ENCODE results near the gene STIMATE. TPM values are rescaled to one million over a fixed set of nuclear protein-coding genes. Genes with fewer than 3 reads are reported as not detected.
A peak's percentile ranks its signal among the peaks of the same experiment; 100 is the strongest.

The STIMATE gene
- total RNA-seq, 2 experiments from 2014 or later = 7.7 to 9.7 TPM

GRCh38 chr3:52822363-52822762 is 75.0 kb downstream of the STIMATE start:
- Mint-ChIP-seq H3K4me3 (no peak overlapping the region), H3K4me1 (ENCODE audit: low read depth) (no peaks in the 10 kb centered on the region), H3K9me3 (no peaks in the 10 kb centered on the region), H3K36me3 (ENCODE audit: low read depth) (no peaks in the 10 kb centered on the region), H3K27ac (no peak overlapping the region), H3K27me3 (ENCODE audit: low read depth) (no peaks in the 10 kb centered on the region)
- DNase-seq = no peak
- intact Hi-C loops (cut with micrococcal nuclease) = no loop called here
- CTCF ChIA-PET = interaction anchor here (0.6 to 2.4 kb wide), 5 partner anchors 9 to 290 kb away, joined by 4 to 12 read pairs (median 4); no protein-coding TSS in a partner anchor

GRCh38 chr3:52820736-52821135 is 76.6 kb downstream of the STIMATE start:
- CTCF ChIA-PET = interaction anchor here (0.5 to 2.4 kb wide), 14 partner anchors 10 to 1370 kb away, joined by 3 to 12 read pairs (median 4); partner anchors contain the start of gene MUSTN1
- H3K36me3 Mint-ChIP-seq (ENCODE audit: low read depth) = no peaks in the 10 kb centered on the region
- H3K4me1 Mint-ChIP-seq (ENCODE audit: low read depth) = no peaks in the 10 kb centered on the region
- H3K9me3 Mint-ChIP-seq = no peaks in the 10 kb centered on the region
- H3K27me3 Mint-ChIP-seq (ENCODE audit: low read depth) = no peaks in the 10 kb centered on the region
- no peak overlapping the region for H3K4me3 Mint-ChIP-seq
- DNase-seq = peak; percentile 50
- intact Hi-C loops (cut with micrococcal nuclease) = loop anchor here (1.0 kb wide), 1 partner anchor 78 kb away; no protein-coding TSS in a partner anchor
- H3K27ac Mint-ChIP-seq = no peak overlapping the region

GRCh38 chr3:52819936-52820335 is 77.4 kb downstream of the STIMATE start:
- intact Hi-C loops (cut with micrococcal nuclease) = loop anchor here (1.0 kb wide), 1 partner anchor 78 kb away; no protein-coding TSS in a partner anchor
- CTCF ChIA-PET = interaction anchor here (0.6 to 2.4 kb wide), 6 partner anchors 18 to 1369 kb away, joined by 3 to 12 read pairs (median 4); no protein-coding TSS in a partner anchor
- Mint-ChIP-seq H3K27ac (no peak overlapping the region), H3K4me1 (ENCODE audit: low read depth) (no peaks in the 10 kb centered on the region), H3K4me3 (no peak overlapping the region), H3K36me3 (ENCODE audit: low read depth) (no peaks in the 10 kb centered on the region), H3K9me3 (no peaks in the 10 kb centered on the region), H3K27me3 (ENCODE audit: low read depth) (no peaks in the 10 kb centered on the region)
- no peak for DNase-seq

GRCh38 chr3:52817860-52818259 is 79.5 kb downstream of the STIMATE start:
- Mint-ChIP-seq H3K4me3 (no peak overlapping the region), H3K36me3 (ENCODE audit: low read depth) (no peaks in the 10 kb centered on the region), H3K9me3 (no peaks in the 10 kb centered on the region), H3K27me3 (ENCODE audit: low read depth) (no peaks in the 10 kb centered on the region), H3K4me1 (ENCODE audit: low read depth) (no peaks in the 10 kb centered on the region), H3K27ac (no peak overlapping the region)
- DNase-seq = no peak
- CTCF ChIA-PET = no interaction called here
- intact Hi-C loops (cut with micrococcal nuclease) = no loop called here

GRCh38 chr3:52817221-52817620 is 80.1 kb downstream of the STIMATE start:
- Mint-ChIP-seq H3K9me3 (no peaks in the 10 kb centered on the region), H3K27ac (no peak overlapping the region), H3K4me1 (ENCODE audit: low read depth) (no peaks in the 10 kb centered on the region), H3K4me3 (no peak overlapping the region), H3K27me3 (ENCODE audit: low read depth) (no peaks in the 10 kb centered on the region), H3K36me3 (ENCODE audit: low read depth) (no peaks in the 10 kb centered on the region)
- intact Hi-C loops (cut with micrococcal nuclease) = no loop called here
- CTCF ChIA-PET = interaction anchor here (1.8 kb wide), 1 partner anchor 18 kb away, joined by 6 read pairs; no protein-coding TSS in a partner anchor
- no peak for DNase-seq

GRCh38 chr3:52816654-52817053 is 80.7 kb downstream of the STIMATE start:
- Mint-ChIP-seq H3K4me3 (no peak overlapping the region), H3K4me1 (ENCODE audit: low read depth) (no peaks in the 10 kb centered on the region), H3K36me3 (ENCODE audit: low read depth) (no peaks in the 10 kb centered on the region), H3K9me3 (no peaks in the 10 kb centered on the region), H3K27ac (no peak overlapping the region), H3K27me3 (ENCODE audit: low read depth) (no peaks in the 10 kb centered on the region)
- intact Hi-C loops (cut with micrococcal nuclease) = no loop called here
- CTCF ChIA-PET = interaction anchor here (1.2 to 1.8 kb wide), 2 partner anchors 8 to 18 kb away, joined by 3 to 6 read pairs; no protein-coding TSS in a partner anchor
- no peak for DNase-seq

GRCh38 chr3:52816199-52816598 is 81.1 kb downstream of the STIMATE start:
- no peak for DNase-seq
- Mint-ChIP-seq H3K4me1 (ENCODE audit: low read depth) (no peaks in the 10 kb centered on the region), H3K27ac (no peak overlapping the region), H3K4me3 (no peak overlapping the region), H3K36me3 (ENCODE audit: low read depth) (no peaks in the 10 kb centered on the region), H3K9me3 (no peaks in the 10 kb centered on the region), H3K27me3 (ENCODE audit: low read depth) (no peaks in the 10 kb centered on the region)
- CTCF ChIA-PET = interaction anchor here (0.6 to 1.8 kb wide), 4 partner anchors 8 to 371 kb away, joined by 3 to 6 read pairs (median 3); partner anchors contain the start of gene SEMA3G
- intact Hi-C loops (cut with micrococcal nuclease) = no loop called here

- CTCF ChIA-PET = interaction anchor here (1.0 to 1.1 kb wide), 2 partner anchors 8 to 93 kb away, joined by 4 read pairs; no protein-coding TSS in a partner anchor
- no peak overlapping the region for H3K4me3 Mint-ChIP-seq
- intact Hi-C loops (cut with micrococcal nuclease) = no loop called here
- no peak overlapping the region for H3K27ac Mint-ChIP-seq
- DNase-seq = no peak
- peaks cover 4% of the 10 kb centered on the region for H3K4me1 Mint-ChIP-seq (ENCODE audit: low read depth)
- H3K27me3 Mint-ChIP-seq (ENCODE audit: low read depth) = no peaks in the 10 kb centered on the region
- H3K9me3 Mint-ChIP-seq = no peaks in the 10 kb centered on the region
- H3K36me3 Mint-ChIP-seq (ENCODE audit: low read depth) = no peaks in the 10 kb centered on the region
Observed at GRCh38 chr3:52813810-52814209, 83.5 kb downstream of the STIMATE start.

- intact Hi-C loops (cut with micrococcal nuclease) = no loop called here
- H3K27me3 Mint-ChIP-seq (ENCODE audit: low read depth) = no peaks in the 10 kb centered on the region
- peaks cover 4% of the 10 kb centered on the region for H3K4me1 Mint-ChIP-seq (ENCODE audit: low read depth)
- no peaks in the 10 kb centered on the region for H3K36me3 Mint-ChIP-seq (ENCODE audit: low read depth)
- no peak for DNase-seq
- H3K4me3 Mint-ChIP-seq = no peak overlapping the region
- no peak overlapping the region for H3K27ac Mint-ChIP-seq
- CTCF ChIA-PET = interaction anchor here (1.3 to 1.8 kb wide), 2 partner anchors 10 to 13 kb away, joined by 4 to 6 read pairs; no protein-coding TSS in a partner anchor
- no peaks in the 10 kb centered on the region for H3K9me3 Mint-ChIP-seq
Observed at GRCh38 chr3:52811452-52812011, 85.8 kb downstream of the STIMATE start.

GRCh38 chr3:52810923-52811322 is 86.4 kb downstream of the STIMATE start:
- no peaks in the 10 kb centered on the region for H3K36me3 Mint-ChIP-seq (ENCODE audit: low read depth)
- DNase-seq = no peak
- CTCF ChIA-PET = interaction anchor here (1.8 kb wide), 1 partner anchor 10 kb away, joined by 6 read pairs; no protein-coding TSS in a partner anchor
- H3K4me1 Mint-ChIP-seq (ENCODE audit: low read depth) = peaks cover 4% of the 10 kb centered on the region
- no peaks in the 10 kb centered on the region for H3K9me3 Mint-ChIP-seq
- no peak overlapping the region for H3K4me3 Mint-ChIP-seq
- no peak overlapping the region for H3K27ac Mint-ChIP-seq
- no peaks in the 10 kb centered on the region for H3K27me3 Mint-ChIP-seq (ENCODE audit: low read depth)
- intact Hi-C loops (cut with micrococcal nuclease) = no loop called here

GRCh38 chr3:52809662-52810377 is 87.5 kb downstream of the STIMATE start:
- no peak for DNase-seq
- H3K9me3 Mint-ChIP-seq = no peaks in the 10 kb centered on the region
- H3K27ac Mint-ChIP-seq = no peak overlapping the region
- H3K4me1 Mint-ChIP-seq (ENCODE audit: low read depth) = peaks cover 4% of the 10 kb centered on the region
- H3K36me3 Mint-ChIP-seq (ENCODE audit: low read depth) = no peaks in the 10 kb centered on the region
- H3K4me3 Mint-ChIP-seq = no peak overlapping the region
- CTCF ChIA-PET = no interaction called here
- intact Hi-C loops (cut with micrococcal nuclease) = no loop called here
- no peaks in the 10 kb centered on the region for H3K27me3 Mint-ChIP-seq (ENCODE audit: low read depth)

GRCh38 chr3:52809149-52809548 is 88.2 kb downstream of the STIMATE start:
- no peaks in the 10 kb centered on the region for H3K27me3 Mint-ChIP-seq (ENCODE audit: low read depth)

More at GRCh38 chr3:52809149-52809548, 88.2 kb downstream of the STIMATE start:
- no peaks in the 10 kb centered on the region for H3K9me3 Mint-ChIP-seq
- DNase-seq = no peak
- intact Hi-C loops (cut with micrococcal nuclease) = no loop called here
- no peaks in the 10 kb centered on the region for H3K36me3 Mint-ChIP-seq (ENCODE audit: low read depth)
- no peak overlapping the region for H3K27ac Mint-ChIP-seq
- CTCF ChIA-PET = interaction anchor here (0.6 to 0.8 kb wide), 2 partner anchors 11 to 445 kb away, joined by 3 to 4 read pairs; no protein-coding TSS in a partner anchor
- H3K4me1 Mint-ChIP-seq (ENCODE audit: low read depth) = peaks cover 4% of the 10 kb centered on the region
- H3K4me3 Mint-ChIP-seq = no peak overlapping the region
